Endometrial microvascular endothelial cells (primary cell): ENCODE results near the gene MAPK1. TPM values are rescaled to one million over a fixed set of nuclear protein-coding genes. Genes with fewer than 3 reads are reported as not detected.
"Not testable (repeated sequence)": the region's sequence is repeated elsewhere in the genome, so short reads cannot be mapped to it uniquely, and the experiment has no call there.

Experiments
- in situ Hi-C: cut with HindIII; loops from 2 replicates; pipeline ENCODE4 v1.10.0; 2017; ENCODE audit warnings: low sequenced_read_pairs, low pct_unique_long_range_greater_than_20kb; ENCODE audit errors: inconsistent ontology term
- total RNA-seq: library from RNA; depleted of rRNA; stranded (reverse); fragments of >200 nt; gene quantifications from one replicate; pipeline ENCODE4 v1.2.3, GENCODE V29; 2015; ENCODE audit errors: inconsistent ontology term

Gene MAPK1
- 68.0 TPM for total RNA-seq

- in situ Hi-C loops: no loop called here
These were observed at the start of gene MAPK1 for GRCh38 chr22:21867528-21868266. TSS of gene MAPK1 (minus strand) at chr22:21867645. CDS start at chr22:21867440, 205 bp downstream.

- in situ Hi-C loops: no loop called here
These were observed 49.0 kb upstream of the MAPK1 start for GRCh38 chr22:21916309-21916918.

- in situ Hi-C loops: no loop called here
These were observed 48.3 kb upstream of the MAPK1 start for GRCh38 chr22:21915624-21916308.

- in situ Hi-C loops: not testable (repeated sequence)
These were observed 46.7 kb upstream of the MAPK1 start for GRCh38 chr22:21914033-21914642.

- in situ Hi-C loops: not testable (repeated sequence)
These were observed 42.9 kb upstream of the MAPK1 start for GRCh38 chr22:21910367-21910766.

GRCh38 chr22:21909871-21910270 lies 42.4 kb upstream of the MAPK1 start:
- in situ Hi-C loops: no loop called here

- in situ Hi-C loops: no loop called here
These were observed 40.4 kb upstream of the MAPK1 start for GRCh38 chr22:21907638-21908522.

GRCh38 chr22:21905234-21905633 lies 37.8 kb upstream of the MAPK1 start:
- in situ Hi-C loops: not testable (repeated sequence)

GRCh38 chr22:21904250-21904789 lies 36.9 kb upstream of the MAPK1 start:
- in situ Hi-C loops: no loop called here

GRCh38 chr22:21903283-21903682 lies 35.8 kb upstream of the MAPK1 start:
- in situ Hi-C loops: no loop called here

- in situ Hi-C loops: no loop called here
These were observed 35.0 kb upstream of the MAPK1 start for GRCh38 chr22:21902296-21903087.

GRCh38 chr22:21898354-21898896 lies 31.0 kb upstream of the MAPK1 start:
- in situ Hi-C loops: no loop called here

- in situ Hi-C loops: no loop called here
These were observed 29.6 kb upstream of the MAPK1 start for GRCh38 chr22:21896951-21897513.

- in situ Hi-C loops: not testable (repeated sequence)
These were observed 28.8 kb upstream of the MAPK1 start for GRCh38 chr22:21896275-21896674.

GRCh38 chr22:21894799-21895198 lies 27.4 kb upstream of the MAPK1 start:
- in situ Hi-C loops: no loop called here

- in situ Hi-C loops: no loop called here
These were observed 22.0 kb upstream of the MAPK1 start for GRCh38 chr22:21889251-21889990.
